Measurements from ENCODE around the gene PRAMEF26. TPM values are rescaled to one million over a fixed set of nuclear protein-coding genes. Genes with fewer than 3 reads are reported as not detected.

The PRAMEF26 gene
- total RNA-seq (2022; extraction: Qiagen RNA extraction): not detected in 5 replicates

GRCh38 chr1:13155909-13156308, at the start of gene PRAMEF26:
Gene PRAMEF26 (minus strand): TSS chr1:13156009. CDS start chr1:13153095, 2,914 bp downstream.

GRCh38 chr1:13201309-13201708, 45.5 kb upstream of the PRAMEF26 start, which contains the start of gene PRAMEF13:
Gene PRAMEF13 (minus strand): TSS chr1:13201409. CDS start chr1:13199589, 1,820 bp downstream.

GRCh38 chr1:13171548-13171947, 15.7 kb upstream of the PRAMEF26 start, which contains the start of gene PRAMEF9:
Gene PRAMEF9 (plus strand): TSS chr1:13171848. CDS start chr1:13175281, 3,433 bp downstream.

GRCh38 chr1:13165531-13165930, 9.7 kb upstream of the PRAMEF26 start, which contains the start of gene HNRNPCL4:
Gene HNRNPCL4 (minus strand): TSS chr1:13165631. CDS start chr1:13165467, 164 bp downstream.

GRCh38 chr1:13116754-13117153, 39.1 kb downstream of the PRAMEF26 start, which contains the start of gene HNRNPCL2:
Gene HNRNPCL2 (minus strand): TSS chr1:13116854. CDS start chr1:13116400, 454 bp downstream.

Other genes with a start within 250 kb of the PRAMEF26 start
- gene PRAMEF7, start 239.4 kb downstream of the PRAMEF26 start, total RNA-seq (2022; extraction: Qiagen RNA extraction): not detected in 5 replicates
- gene PRAMEF6, start 208.4 kb downstream of the PRAMEF26 start, total RNA-seq (2022; extraction: Qiagen RNA extraction): not detected in 5 replicates
- not detected in 5 replicates for gene PRAMEF27, start 99.4 kb downstream of the PRAMEF26 start, total RNA-seq (2022; extraction: Qiagen RNA extraction)
- gene HNRNPCL3, start 95.2 kb downstream of the PRAMEF26 start, total RNA-seq (2022; extraction: Qiagen RNA extraction): not detected in 5 replicates
- gene PRAMEF25, start 85.2 kb downstream of the PRAMEF26 start, total RNA-seq (2022; extraction: Qiagen RNA extraction): not detected in 5 replicates
- not detected in 5 replicates for gene HNRNPCL2, start 39.2 kb downstream of the PRAMEF26 start, total RNA-seq (2022; extraction: Qiagen RNA extraction)
- gene HNRNPCL4, start 9.6 kb upstream of the PRAMEF26 start, total RNA-seq (2022; extraction: Qiagen RNA extraction): not detected in 5 replicates
- not detected in 5 replicates for gene PRAMEF9, start 15.8 kb upstream of the PRAMEF26 start, total RNA-seq (2022; extraction: Qiagen RNA extraction)
- gene PRAMEF13, start 45.4 kb upstream of the PRAMEF26 start, total RNA-seq (2022; extraction: Qiagen RNA extraction): not detected in 5 replicates
- not detected in 5 replicates for gene PRAMEF18, start 70.1 kb upstream of the PRAMEF26 start, total RNA-seq (2022; extraction: Qiagen RNA extraction)
- not detected in 5 replicates for gene PRAMEF5, start 98.2 kb upstream of the PRAMEF26 start, total RNA-seq (2022; extraction: Qiagen RNA extraction)
- gene PRAMEF8, start 129.1 kb upstream of the PRAMEF26 start, total RNA-seq (2022; extraction: Qiagen RNA extraction): not detected in 5 replicates
- not detected in 5 replicates for gene PRAMEF33, start 147.5 kb upstream of the PRAMEF26 start, total RNA-seq (2022; extraction: Qiagen RNA extraction)
- not detected in 5 replicates for gene PRAMEF15, start 159.6 kb upstream of the PRAMEF26 start, total RNA-seq (2022; extraction: Qiagen RNA extraction)
- not detected in 5 replicates for gene PRAMEF14, start 191.1 kb upstream of the PRAMEF26 start, total RNA-seq (2022; extraction: Qiagen RNA extraction)
- not detected in 5 replicates for gene PRAMEF19, start 215.9 kb upstream of the PRAMEF26 start, total RNA-seq (2022; extraction: Qiagen RNA extraction)
- not detected in 5 replicates for gene PRAMEF17, start 233.6 kb upstream of the PRAMEF26 start, total RNA-seq (2022; extraction: Qiagen RNA extraction)